PFSK-1 (cell line): ENCODE data around the gene BICDL1.

Experiments
- REST ChIP-seq, 2 experiments: IDR thresholded peaks; 2 replicates each; pipeline versions ENCODE4 v1.6.1 to v1.8.0; 2011 to 2012; ENCODE audit warnings: low read depth in 2 of 2, low read length in 2 of 2, control low read depth in 1 of 2, inconsistent platforms in 1 of 2, mild to moderate bottlenecking in 1 of 2, moderate library complexity in 1 of 2; ENCODE audit not compliant: insufficient read depth in 1 of 2
- SIN3A ChIP-seq: IDR thresholded peaks from 2 replicates; pipeline ENCODE4 v1.6.1; 2012; ENCODE audit warnings: mild to moderate bottlenecking, low read length, moderate library complexity, borderline replicate concordance; ENCODE audit not compliant: insufficient read depth

GRCh38 chr12:120055231-120056000 is 66.4 kb downstream of the BICDL1 start:
- TF ChIP-seq REST (IDR thresholded peaks at IDR 0.05; ENCODE audit: insufficient read depth in 1 of 2, low read depth in 2 of 2, low read length in 2 of 2) = no peak
- no peak for TF ChIP-seq SIN3A
